ENCODE measurements around the gene ZCCHC24. TPM values are rescaled to one million over a fixed set of nuclear protein-coding genes. Genes with fewer than 3 reads are reported as not detected.

The ZCCHC24 gene
- total and polyA plus RNA-seq, 2 of the 8 experiments (the other 6 are each of a cell fraction or from before 2014, with no cell fraction given), result 3.9 to 6.9 TPM

DNA sequence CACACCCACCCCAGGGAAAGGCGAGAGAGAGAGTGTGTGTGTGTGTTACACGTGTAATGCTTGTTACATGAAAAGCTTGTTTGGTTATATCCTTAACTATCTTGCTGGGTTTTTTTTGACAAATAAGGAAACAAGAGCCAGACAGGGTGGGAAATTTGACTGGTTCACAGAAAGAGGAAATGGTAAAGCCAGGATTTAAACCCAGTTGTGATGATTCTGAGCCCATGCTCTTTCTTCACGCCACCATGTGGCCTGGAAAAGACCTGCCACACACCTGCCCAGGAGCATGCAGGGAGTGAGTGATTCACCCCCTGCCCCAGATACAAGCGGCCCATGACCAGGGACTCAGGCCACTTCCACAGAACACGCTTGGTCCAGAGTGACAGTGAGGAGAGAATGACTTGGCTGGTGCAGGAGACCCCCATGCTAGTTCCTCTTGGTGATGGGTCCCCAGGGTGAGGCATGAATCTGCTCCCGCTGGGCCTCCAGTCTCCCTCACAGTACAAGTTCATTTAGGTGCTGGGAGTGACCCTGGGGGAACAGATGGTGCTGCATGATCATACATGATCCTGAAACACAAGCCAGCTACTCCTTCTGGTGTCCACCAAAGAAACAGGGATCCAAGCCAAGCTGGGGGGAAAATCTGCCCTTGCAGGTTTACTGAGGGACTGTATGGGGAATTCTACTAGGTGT lies 45.9 kb upstream of the ZCCHC24 start (continued):
- TF ChIP-seq, protein P1, sequence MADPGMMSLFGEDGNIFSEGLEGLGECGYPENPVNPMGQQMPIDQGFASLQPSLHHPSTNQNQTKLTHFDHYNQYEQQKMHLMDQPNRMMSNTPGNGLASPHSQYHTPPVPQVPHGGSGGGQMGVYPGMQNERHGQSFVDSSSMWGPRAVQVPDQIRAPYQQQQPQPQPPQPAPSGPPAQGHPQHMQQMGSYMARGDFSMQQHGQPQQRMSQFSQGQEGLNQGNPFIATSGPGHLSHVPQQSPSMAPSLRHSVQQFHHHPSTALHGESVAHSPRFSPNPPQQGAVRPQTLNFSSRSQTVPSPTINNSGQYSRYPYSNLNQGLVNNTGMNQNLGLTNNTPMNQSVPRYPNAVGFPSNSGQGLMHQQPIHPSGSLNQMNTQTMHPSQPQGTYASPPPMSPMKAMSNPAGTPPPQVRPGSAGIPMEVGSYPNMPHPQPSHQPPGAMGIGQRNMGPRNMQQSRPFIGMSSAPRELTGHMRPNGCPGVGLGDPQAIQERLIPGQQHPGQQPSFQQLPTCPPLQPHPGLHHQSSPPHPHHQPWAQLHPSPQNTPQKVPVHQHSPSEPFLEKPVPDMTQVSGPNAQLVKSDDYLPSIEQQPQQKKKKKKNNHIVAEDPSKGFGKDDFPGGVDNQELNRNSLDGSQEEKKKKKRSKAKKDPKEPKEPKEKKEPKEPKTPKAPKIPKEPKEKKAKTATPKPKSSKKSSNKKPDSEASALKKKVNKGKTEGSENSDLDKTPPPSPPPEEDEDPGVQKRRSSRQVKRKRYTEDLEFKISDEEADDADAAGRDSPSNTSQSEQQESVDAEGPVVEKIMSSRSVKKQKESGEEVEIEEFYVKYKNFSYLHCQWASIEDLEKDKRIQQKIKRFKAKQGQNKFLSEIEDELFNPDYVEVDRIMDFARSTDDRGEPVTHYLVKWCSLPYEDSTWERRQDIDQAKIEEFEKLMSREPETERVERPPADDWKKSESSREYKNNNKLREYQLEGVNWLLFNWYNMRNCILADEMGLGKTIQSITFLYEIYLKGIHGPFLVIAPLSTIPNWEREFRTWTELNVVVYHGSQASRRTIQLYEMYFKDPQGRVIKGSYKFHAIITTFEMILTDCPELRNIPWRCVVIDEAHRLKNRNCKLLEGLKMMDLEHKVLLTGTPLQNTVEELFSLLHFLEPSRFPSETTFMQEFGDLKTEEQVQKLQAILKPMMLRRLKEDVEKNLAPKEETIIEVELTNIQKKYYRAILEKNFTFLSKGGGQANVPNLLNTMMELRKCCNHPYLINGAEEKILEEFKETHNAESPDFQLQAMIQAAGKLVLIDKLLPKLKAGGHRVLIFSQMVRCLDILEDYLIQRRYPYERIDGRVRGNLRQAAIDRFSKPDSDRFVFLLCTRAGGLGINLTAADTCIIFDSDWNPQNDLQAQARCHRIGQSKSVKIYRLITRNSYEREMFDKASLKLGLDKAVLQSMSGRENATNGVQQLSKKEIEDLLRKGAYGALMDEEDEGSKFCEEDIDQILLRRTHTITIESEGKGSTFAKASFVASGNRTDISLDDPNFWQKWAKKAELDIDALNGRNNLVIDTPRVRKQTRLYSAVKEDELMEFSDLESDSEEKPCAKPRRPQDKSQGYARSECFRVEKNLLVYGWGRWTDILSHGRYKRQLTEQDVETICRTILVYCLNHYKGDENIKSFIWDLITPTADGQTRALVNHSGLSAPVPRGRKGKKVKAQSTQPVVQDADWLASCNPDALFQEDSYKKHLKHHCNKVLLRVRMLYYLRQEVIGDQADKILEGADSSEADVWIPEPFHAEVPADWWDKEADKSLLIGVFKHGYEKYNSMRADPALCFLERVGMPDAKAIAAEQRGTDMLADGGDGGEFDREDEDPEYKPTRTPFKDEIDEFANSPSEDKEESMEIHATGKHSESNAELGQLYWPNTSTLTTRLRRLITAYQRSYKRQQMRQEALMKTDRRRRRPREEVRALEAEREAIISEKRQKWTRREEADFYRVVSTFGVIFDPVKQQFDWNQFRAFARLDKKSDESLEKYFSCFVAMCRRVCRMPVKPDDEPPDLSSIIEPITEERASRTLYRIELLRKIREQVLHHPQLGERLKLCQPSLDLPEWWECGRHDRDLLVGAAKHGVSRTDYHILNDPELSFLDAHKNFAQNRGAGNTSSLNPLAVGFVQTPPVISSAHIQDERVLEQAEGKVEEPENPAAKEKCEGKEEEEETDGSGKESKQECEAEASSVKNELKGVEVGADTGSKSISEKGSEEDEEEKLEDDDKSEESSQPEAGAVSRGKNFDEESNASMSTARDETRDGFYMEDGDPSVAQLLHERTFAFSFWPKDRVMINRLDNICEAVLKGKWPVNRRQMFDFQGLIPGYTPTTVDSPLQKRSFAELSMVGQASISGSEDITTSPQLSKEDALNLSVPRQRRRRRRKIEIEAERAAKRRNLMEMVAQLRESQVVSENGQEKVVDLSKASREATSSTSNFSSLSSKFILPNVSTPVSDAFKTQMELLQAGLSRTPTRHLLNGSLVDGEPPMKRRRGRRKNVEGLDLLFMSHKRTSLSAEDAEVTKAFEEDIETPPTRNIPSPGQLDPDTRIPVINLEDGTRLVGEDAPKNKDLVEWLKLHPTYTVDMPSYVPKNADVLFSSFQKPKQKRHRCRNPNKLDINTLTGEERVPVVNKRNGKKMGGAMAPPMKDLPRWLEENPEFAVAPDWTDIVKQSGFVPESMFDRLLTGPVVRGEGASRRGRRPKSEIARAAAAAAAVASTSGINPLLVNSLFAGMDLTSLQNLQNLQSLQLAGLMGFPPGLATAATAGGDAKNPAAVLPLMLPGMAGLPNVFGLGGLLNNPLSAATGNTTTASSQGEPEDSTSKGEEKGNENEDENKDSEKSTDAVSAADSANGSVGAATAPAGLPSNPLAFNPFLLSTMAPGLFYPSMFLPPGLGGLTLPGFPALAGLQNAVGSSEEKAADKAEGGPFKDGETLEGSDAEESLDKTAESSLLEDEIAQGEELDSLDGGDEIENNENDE (IDR thresholded peaks at IDR 0.05; ENCODE audit: insufficient replicate concordance, low read length), result no peak
